NT2/D1 (cell line): ENCODE data around the gene MEIS1.

ENCODE experiments used
- DNase-seq: peaks from one replicate; pipeline ENCODE4 v3.0.0-alpha.2; 2011; ENCODE audit warnings: low read depth, low spot score
- H3K27me3 ChIP-seq: 2 replicates; pipeline ENCODE4 v1.6.0; 2011; ENCODE audit warnings: mild to moderate bottlenecking; ENCODE audit not compliant: insufficient read length, insufficient read depth
- H3K36me3 ChIP-seq: 2 replicates; pipeline ENCODE4 v1.6.1; 2011; ENCODE audit warnings: mild to moderate bottlenecking, low read length, mixed read lengths; ENCODE audit not compliant: insufficient read depth, insufficient read length
- H3K4me1 ChIP-seq: 2 replicates; pipeline ENCODE4 v1.5.1; 2011; ENCODE audit not compliant: insufficient read depth, insufficient read length
- H3K4me3 ChIP-seq: 2 replicates; pipeline ENCODE4 v1.5.1; 2011; ENCODE audit warnings: low read depth; ENCODE audit not compliant: insufficient read length
- H3K9ac ChIP-seq: 2 replicates; pipeline ENCODE4 v1.6.0; 2011; ENCODE audit warnings: low read depth; ENCODE audit not compliant: insufficient read length
- H3K9me3 ChIP-seq: 2 replicates; pipeline ENCODE4 v1.5.1; 2011; ENCODE audit warnings: mild to moderate bottlenecking, low read length; ENCODE audit not compliant: insufficient read depth
- SUZ12 ChIP-seq: IDR thresholded peaks from 2 replicates; pipeline ENCODE4 v1.6.1; 2011; ENCODE audit not compliant: insufficient read length, insufficient read depth; ENCODE audit errors: extremely low read depth
- YY1 ChIP-seq: IDR thresholded peaks from 2 replicates; pipeline ENCODE4 v1.6.1; 2011; ENCODE audit not compliant: insufficient read length, insufficient read depth
- ZNF274 ChIP-seq: IDR thresholded peaks from 2 replicates; pipeline ENCODE4 v1.6.1; 2011; ENCODE audit warnings: mild to moderate bottlenecking, low read depth, low read length

Gene MEIS1

DNA sequence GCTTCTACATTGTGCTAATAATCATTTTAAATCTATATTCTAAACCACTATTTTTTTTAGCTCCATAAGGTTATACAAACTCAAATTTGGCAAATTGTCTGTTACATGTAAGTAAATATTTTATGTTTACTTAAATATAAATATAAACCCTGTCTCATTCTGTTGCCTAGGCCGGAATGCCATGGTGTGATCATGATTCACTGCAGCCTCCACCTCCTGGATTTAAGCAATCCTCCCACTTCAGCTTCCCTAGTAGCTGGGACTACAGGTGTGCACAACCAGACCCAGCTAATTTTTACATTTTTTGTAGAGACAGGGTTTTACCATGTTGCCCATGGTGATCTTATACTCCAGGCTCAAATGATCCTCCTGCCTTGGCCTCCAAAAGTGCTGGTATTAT lies 124.7 kb downstream of the MEIS1 start:
- Histone ChIP-seq H3K36me3 (no peaks in the 10 kb centered on the region), H3K4me1 (no peaks in the 10 kb centered on the region), H3K4me3 (no peak overlapping the region), H3K9ac (no peak overlapping the region), H3K9me3 (no peaks in the 10 kb centered on the region), H3K27me3 (no peaks in the 10 kb centered on the region)
- DNase-seq, result no peak
- TF ChIP-seq ZNF274 (no peak), SUZ12 (no peak), YY1 (no peak)

DNA sequence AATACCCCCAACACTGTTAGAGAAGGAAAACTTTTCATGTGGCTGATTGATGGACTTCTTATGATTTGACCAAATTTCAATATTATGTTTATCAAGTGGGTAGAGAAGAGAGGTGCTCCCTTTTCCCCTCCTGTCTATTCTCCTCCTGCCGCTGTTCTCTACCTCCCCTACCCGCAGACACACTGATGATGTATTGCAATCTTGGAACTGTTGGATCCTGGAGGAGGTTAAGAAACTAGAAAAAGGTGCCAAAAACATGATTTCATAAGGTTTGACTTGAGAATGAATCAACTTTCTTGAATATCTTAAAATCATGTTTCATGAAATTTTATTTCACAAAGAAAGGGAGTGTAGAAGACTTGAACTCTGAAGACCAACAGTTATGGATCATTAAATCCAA lies 125.8 kb downstream of the MEIS1 start:
- no peak overlapping the region for H3K4me3 ChIP-seq
- H3K4me1 ChIP-seq, result no peaks in the 10 kb centered on the region
- no peaks in the 10 kb centered on the region for H3K36me3 ChIP-seq
- TF ChIP-seq ZNF274, result no peak
- TF ChIP-seq YY1, result no peak
- TF ChIP-seq SUZ12, result no peak
- no peak overlapping the region for H3K9ac ChIP-seq
- no peaks in the 10 kb centered on the region for H3K27me3 ChIP-seq
- no peak for DNase-seq
- H3K9me3 ChIP-seq, result no peaks in the 10 kb centered on the region

DNA sequence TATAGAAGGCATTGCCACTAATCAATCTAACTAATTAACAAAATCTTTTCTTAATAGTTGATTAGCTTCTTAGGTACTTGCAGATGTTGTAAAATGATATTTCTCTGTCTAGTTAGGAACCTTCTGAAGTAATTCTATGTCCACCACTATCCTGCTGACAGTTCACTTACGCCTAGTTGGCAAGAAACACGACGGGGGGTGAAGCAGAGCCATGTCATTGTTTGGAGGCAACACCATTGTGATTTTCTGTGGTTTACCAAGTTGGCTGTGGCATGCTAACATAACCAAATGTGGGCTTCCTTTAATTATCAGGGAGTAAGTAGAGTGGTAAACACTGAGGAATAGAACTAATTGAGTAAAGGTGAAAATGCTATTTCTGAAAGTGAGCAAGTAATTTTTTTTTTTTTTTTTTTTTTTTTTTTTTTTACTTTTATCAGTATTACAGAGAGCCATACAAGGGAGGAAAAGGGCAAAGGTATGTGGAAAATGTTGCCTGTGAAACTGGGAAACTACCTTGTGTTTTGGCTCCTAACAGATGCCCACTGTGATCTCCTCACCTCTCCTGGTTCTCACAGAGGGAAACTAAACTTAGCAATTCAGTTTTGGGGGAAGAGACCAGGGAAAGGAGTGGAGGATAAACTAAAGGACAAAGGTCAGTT lies 126.8 kb downstream of the MEIS1 start:
- Histone ChIP-seq H3K4me1 (no peaks in the 10 kb centered on the region), H3K27me3 (no peaks in the 10 kb centered on the region), H3K4me3 (no peak overlapping the region), H3K36me3 (no peaks in the 10 kb centered on the region), H3K9ac (no peak overlapping the region), H3K9me3 (no peaks in the 10 kb centered on the region)
- no peak for TF ChIP-seq ZNF274
- no peak for TF ChIP-seq SUZ12
- no peak for TF ChIP-seq YY1
- no peak for DNase-seq

DNA sequence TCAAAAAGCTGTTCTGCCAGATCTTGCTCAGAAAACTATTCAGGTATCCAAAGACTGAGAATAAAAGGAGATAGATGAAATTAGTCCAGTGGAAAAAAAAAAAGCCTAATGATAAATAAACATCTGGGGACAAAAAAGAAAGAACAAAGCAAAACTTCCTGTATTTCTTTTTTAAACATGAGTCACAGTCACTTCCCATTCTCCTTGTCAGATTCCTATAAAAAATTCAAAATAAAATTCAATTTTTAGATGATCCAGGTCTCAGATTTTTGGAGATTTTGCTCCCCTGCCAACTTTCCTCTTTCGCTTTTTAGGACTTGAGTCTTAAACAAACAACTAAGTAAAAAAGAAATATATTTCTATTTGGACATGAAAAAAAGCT lies 127.4 kb downstream of the MEIS1 start:
- H3K4me1 ChIP-seq, result no peaks in the 10 kb centered on the region
- no peaks in the 10 kb centered on the region for H3K9me3 ChIP-seq
- no peaks in the 10 kb centered on the region for H3K27me3 ChIP-seq
- TF ChIP-seq YY1 (no peak), SUZ12 (no peak), ZNF274 (no peak)
- no peaks in the 10 kb centered on the region for H3K36me3 ChIP-seq
- no peak overlapping the region for H3K4me3 ChIP-seq
- no peak for DNase-seq
- H3K9ac ChIP-seq, result no peak overlapping the region

DNA sequence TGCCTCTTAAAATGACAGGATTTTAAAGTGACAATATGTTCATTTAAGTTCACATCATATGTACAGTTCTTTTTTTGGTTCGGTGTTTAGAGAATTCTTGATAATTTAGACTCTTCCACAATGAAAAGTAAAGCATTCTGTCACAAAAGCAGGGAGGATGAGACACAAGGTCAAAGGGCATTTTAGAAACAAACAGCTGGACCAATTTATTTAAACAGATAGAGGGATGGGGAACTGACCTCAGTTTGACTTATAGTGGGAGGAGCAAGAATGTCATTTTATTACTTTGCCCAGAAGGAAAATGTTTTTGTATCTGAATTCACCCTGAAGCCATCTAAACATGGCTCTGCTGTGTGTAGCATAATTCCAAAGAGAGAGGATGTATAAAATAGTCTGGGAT lies 128.5 kb downstream of the MEIS1 start:
- DNase-seq, result no peak
- Histone ChIP-seq H3K4me1 (no peaks in the 10 kb centered on the region), H3K36me3 (no peaks in the 10 kb centered on the region), H3K9me3 (no peaks in the 10 kb centered on the region), H3K27me3 (no peaks in the 10 kb centered on the region), H3K4me3 (no peak overlapping the region), H3K9ac (no peak overlapping the region)
- no peak for TF ChIP-seq YY1
- TF ChIP-seq ZNF274, result no peak
- TF ChIP-seq SUZ12, result no peak

DNA sequence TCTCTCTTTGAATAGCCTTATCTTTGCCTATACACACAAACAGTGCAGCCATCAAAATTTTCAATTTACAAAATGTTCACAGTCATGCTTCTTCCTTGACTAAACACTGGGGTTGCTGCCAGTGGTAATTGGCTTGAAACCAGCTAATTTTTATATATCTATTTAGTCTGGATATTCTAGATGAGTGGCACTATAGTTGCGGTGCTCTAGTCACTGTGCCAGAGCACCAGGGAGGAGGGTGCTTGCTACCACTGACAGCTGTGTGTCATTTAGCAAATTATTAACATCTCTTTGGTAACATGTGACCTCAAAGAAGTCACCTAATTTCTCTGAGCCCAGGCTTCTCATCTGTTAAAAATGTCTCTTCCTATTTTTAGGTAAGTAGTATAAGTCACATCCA lies 130.4 kb downstream of the MEIS1 start:
- DNase-seq, result no peak
- no peaks in the 10 kb centered on the region for H3K4me1 ChIP-seq

DNA sequence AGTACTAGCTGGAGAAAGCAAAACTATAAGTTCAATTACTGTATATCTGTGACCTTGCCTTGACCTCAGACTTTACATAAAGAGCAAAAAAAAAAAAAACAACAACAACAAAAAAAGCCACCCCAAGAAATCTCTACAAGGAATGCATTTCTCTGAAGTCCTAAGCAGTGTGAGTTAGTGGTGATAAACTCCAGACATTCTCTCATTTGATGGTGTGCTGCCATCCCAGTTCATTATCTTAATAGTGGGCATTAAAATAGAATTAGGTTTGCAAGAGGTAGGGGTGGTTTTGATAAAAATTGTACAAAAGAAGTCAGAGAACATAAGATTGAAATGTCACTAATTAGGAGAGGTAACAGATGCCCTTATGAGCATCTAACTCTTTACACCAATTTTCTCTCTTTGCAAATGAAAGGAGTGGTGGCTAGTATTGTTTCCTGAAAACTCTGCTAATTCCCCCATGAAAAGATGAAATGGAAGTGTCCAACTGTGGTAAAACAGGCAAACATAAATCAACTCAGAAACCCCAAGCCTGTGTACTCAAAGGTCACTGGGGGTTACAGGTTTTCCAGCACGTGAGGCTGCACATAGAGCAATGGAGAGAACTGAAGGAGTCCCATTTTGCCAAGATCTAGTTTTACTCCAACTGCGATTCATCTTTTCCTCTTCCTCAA lies 131.9 kb downstream of the MEIS1 start:
- no peak for DNase-seq
- Histone ChIP-seq H3K4me1 (no peaks in the 10 kb centered on the region), H3K9ac (no peak overlapping the region), H3K36me3 (no peaks in the 10 kb centered on the region), H3K4me3 (no peak overlapping the region), H3K9me3 (no peaks in the 10 kb centered on the region), H3K27me3 (no peaks in the 10 kb centered on the region)
- TF ChIP-seq SUZ12, result no peak
- no peak for TF ChIP-seq YY1
- TF ChIP-seq ZNF274, result no peak

More for the DNA sequence above, 130.4 kb downstream of the MEIS1 start:
- Histone ChIP-seq H3K27me3 (no peaks in the 10 kb centered on the region), H3K36me3 (no peaks in the 10 kb centered on the region), H3K9me3 (no peaks in the 10 kb centered on the region), H3K4me3 (no peak overlapping the region), H3K9ac (no peak overlapping the region)
- TF ChIP-seq YY1 (no peak), SUZ12 (no peak), ZNF274 (no peak)
